ENCODE measurements around the gene LMF2. TPM values are rescaled to one million over a fixed set of nuclear protein-coding genes. Genes with fewer than 3 reads are reported as not detected.

Gene LMF2
- total and polyA plus RNA-seq, 2 of the 8 experiments (the other 6 are each of a cell fraction or from before 2014, with no cell fraction given) = 34.3 to 62.9 TPM

- TF ChIP-seq SAP30 (IDR thresholded peaks at IDR 0.05; ENCODE audit: insufficient read depth, insufficient replicate concordance, low read length) = no peak
Observed at GRCh38 chr22:50529416-50529896, 22.0 kb upstream of the LMF2 start (continued).

All from H1 (cell line).